Measurements from ENCODE around the gene WASF3. TPM values are rescaled to one million over a fixed set of nuclear protein-coding genes. Genes with fewer than 3 reads are reported as not detected.

WASF3 gene
- polyA plus RNA-seq, 4 donors = 46.8 to 60.7 (median 58.3) TPM

DNA sequence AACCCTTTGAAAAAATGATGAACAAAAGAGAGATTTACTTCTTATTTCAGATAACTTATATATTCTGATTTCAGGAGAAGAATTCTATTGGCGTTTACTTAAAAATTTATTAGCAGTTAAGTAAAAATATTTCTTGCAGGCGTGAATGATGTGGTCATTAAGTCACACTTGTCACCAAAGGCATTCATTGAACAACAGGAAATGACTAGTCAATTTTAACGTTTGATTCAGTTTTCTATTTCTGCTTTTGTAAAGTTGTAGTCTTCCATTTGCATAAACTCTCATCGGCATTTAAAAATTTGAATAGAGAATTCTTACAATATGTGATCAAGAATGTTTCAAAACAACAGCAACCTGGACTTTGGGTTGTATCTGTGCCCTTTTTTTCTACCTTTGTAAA is 119.7 kb downstream of the WASF3 start:
- no peak for DNase-seq (ENCODE audit: low read depth in 4 of 4, low spot score in 3 of 4)

DNA sequence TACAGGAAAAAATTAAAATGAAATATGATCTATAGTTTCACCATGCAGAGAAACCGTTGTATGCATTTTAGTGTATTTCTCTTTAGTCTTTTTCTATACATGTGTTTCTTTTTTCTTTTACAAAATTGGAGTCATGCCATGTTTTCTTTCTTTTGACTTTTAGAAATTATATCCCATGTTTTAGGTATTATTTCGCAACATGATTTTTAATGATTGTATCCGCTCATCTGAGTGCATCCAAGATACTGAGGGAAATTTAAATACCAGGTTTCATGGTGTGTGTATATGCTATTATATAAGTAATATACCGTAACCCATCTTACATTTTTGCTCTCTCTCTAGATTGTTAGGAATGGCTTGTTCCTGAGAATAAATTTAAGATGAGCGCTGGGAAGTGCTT is 120.8 kb downstream of the WASF3 start:
- no peak for DNase-seq (ENCODE audit: low read depth in 4 of 4, low spot score in 3 of 4)

DNA sequence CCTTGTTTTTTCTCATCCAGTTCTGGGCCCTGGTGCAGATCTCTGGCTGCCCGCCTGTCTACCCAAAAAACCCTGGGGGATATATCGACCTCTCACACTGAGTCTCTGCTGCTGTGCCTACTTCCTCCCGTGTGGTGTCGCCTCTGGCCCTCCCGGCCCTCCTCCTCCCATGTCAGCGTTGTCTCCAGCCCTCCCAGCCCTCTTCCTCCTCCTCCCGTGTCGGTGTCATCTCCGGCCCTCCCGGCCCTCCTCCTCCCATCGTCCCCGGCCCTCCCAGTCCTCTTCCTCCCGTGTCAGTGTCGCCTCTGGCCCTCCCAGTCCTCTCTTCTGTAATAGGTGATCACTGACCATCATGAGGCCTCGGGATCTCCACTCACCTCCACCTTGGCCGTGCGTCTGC is 121.3 kb downstream of the WASF3 start:
- DNase-seq (ENCODE audit: low read depth in 4 of 4, low spot score in 3 of 4) = no peak

DNA sequence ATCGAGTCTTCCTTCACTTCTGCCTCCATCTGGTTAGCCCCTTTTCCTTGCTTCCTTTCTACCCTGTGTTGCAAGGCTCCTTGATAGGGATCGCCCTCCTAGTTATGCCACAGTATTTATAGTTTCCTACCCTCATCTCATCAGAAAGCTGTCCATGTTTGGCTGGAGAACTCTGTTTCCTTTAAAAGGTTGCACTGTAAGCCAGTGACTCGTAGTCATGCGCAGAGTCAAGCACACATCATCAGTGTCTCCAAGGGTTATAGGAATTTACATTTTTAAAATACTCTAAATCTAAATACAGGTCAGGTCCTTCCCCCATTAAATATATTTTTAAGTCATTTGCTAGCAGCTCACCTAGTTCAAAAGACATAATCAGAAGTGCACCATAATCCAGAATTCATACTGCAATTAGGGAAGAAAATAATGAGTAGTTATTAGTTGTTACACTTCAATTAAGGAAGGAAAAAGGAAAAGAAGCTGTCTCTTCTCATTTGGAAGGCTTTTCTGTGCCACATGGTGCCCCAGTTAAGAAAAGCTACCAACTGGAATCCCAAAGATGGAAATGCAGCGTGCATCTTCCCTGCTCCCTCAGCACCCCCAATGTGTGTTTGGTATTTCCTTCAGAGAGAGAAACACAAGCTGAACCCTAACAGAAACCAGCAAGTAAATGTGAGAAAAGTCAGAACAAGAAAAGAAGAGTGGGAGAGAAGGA is 122.1 kb downstream of the WASF3 start:
- no peak for DNase-seq (ENCODE audit: low read depth in 4 of 4, low spot score in 3 of 4)

DNA sequence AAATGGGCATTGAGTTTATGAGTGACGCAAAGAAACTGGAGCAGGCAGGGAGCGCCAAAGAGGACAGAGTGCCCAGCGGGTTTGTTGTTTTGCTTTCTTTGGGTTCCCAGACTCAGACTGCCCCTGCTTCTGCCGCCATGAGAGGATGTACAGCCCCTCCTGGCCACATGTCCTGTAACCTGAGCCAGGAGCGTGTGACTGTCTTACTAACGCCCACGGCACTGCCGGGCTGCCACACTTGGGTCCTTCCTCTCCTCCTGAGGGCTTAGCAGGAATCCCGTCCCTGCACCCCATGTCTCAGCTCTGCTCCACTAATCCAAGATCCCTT is 122.6 kb downstream of the WASF3 start:
- DNase-seq (ENCODE audit: low read depth in 4 of 4, low spot score in 3 of 4) = peak in 1 of 4 donors; percentile 57

DNA sequence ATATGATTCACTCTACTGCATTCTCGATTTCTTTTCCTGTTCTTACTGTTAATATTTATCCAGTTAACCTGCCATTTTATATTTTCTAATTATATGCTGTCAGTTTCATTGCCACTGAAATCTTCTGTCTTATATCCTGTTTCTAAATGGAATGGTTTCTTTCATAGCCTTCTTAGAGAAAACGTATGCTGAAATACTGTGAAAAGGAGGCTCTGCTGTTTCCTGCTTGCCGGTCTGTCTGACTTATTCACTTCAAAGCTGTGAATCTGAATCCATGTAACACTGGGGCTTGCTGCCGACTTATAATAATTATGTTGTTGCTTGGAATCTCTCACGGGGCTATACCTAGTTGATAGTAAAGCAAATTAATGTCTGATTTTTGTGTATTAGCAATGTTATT is 123.1 kb downstream of the WASF3 start:
- DNase-seq (ENCODE audit: low read depth in 4 of 4, low spot score in 3 of 4) = no peak

DNA sequence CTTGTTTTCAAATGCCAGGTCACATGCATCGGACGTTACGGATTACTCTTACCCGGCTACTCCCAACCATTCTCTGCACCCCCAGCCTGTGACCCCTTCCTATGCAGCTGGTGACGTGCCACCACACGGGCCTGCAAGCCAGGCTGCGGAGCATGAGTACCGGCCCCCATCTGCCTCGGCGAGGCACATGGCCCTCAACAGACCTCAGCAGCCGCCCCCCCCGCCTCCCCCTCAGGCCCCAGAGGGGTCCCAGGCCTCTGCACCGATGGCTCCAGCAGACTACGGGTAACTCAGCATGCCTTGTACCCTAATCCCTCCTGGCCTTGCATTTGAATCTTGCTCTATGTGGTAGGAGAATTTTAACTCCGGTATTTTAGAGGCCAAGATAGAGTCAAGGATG is 123.6 kb downstream of the WASF3 start:
- no peak for DNase-seq (ENCODE audit: low read depth in 4 of 4, low spot score in 3 of 4)

DNA sequence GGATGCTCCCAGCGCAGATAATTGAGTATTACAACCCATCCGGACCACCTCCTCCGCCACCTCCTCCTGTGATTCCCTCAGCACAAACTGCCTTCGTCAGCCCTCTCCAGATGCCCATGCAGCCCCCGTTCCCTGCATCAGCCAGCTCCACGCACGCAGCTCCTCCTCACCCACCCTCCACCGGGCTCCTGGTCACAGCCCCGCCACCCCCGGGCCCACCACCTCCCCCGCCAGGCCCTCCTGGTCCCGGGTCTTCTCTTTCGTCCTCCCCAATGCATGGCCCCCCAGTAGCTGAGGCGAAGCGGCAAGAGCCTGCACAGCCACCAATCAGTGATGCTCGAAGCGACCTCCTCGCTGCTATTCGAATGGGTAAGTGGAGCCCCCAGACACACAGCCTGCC is 125.1 kb downstream of the WASF3 start:
- no peak for DNase-seq (ENCODE audit: low read depth in 4 of 4, low spot score in 3 of 4)

DNA sequence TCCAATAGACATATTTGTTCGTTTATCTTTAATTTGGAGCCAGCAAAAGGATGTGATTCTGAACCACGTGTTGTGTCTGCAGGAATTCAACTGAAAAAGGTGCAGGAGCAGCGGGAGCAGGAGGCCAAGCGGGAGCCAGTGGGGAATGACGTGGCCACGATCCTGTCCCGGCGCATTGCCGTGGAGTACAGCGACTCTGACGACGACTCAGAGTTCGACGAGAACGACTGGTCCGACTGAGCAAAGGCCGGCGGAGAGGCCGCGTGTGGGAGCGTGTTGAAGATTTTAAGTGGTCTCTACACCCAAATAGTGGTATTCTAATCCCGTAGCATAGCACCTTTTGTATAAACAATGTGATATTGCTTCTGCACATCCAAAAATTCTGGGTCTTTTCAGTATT is 128.1 kb downstream of the WASF3 start:
- DNase-seq (ENCODE audit: low read depth in 4 of 4, low spot score in 3 of 4) = no peak

DNA sequence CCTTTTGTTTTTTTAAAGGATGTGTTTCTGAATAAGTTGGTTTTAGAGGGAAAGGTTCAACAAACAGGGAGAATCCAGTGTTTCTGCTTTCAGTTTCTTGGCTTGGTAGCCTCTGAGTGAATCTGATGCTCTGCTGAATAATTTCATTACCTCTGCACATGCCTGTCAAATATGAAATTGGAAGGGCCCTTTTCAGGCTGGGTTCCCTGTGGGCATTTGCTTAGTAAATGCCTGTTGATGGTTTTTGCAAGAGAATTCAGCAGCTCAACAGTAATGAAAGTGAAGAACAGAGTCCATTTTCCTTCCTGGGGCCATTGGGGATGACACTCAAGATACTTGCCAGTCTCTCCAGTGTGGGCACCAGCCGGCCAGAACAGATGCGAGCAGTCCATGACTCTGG is 128.8 kb downstream of the WASF3 start:
- no peak for DNase-seq (ENCODE audit: low read depth in 4 of 4, low spot score in 3 of 4)

DNA sequence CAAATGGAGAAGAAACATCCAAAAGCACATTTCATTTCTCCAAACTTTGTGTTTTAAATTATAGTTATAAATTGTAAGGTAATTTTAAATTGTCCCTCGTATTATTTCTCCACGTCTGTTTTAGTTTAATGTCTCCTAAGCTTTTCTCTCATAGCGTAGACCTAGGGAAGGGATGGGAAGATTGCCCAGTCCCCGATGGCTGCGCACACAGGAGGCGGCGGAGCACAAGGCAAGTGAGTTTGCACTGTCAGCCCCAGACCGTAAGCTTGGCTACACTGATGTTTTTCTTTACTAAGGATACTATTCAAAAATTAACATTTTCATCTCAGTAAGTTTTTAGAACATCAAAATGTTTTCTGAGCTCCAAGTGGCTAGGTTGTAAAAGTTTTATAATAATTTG is 130.8 kb downstream of the WASF3 start:
- DNase-seq (ENCODE audit: low read depth in 4 of 4, low spot score in 3 of 4) = no peak

DNA sequence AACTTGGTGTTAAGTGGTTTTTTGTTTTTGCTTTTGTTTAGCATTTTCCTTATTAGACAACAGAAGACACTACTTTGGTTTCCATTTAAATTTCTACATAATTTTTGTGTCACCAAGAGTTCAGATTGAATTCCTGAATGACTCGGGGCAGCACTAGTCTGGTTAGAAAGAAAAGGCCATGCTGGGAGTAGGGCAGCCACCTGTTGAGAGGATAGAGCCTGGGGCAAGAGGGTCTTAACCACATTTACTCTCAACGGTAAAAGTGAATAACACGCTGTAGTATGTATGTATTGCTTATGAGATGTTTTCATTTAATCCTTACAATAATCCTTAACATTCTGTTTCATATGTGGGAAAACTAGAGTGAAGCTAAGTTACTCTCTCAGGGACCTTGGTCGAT is 131.5 kb downstream of the WASF3 start:
- no peak for DNase-seq (ENCODE audit: low read depth in 4 of 4, low spot score in 3 of 4)

DNA sequence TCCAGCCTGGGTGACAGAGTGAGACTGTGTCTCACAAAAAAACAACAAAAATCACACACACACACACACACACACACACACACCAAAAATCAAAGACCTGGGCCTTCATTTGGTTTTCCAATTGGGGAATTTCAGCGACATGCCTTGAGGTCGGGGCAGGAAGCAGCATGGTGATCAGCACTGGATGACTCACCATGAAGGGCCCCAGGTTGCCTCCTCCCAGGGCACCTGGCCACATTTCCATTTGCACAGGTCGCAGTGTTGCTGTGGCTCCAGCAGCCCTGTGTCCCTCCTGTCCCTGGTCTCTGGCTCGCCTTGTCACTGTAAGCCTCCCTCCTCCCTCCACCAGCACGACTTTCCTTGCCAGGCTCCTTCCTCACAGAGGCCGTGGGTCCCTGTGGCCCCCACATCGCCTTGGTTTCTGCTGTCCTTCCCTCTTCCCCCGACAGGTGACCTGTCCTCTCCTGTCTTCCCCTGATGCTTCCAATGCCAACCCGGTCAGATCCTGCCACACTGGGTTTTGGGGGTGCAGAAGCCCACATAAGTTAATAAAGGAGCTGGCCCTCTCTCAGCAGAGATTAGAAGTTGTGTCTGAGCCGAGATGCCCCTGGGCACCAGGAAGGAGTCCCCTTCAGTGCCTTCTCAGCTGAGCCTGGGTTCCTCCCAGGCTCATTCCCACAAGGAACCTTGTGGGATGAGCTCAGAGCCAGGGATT is 136.4 kb downstream of the WASF3 start:
- DNase-seq (ENCODE audit: low read depth in 4 of 4, low spot score in 3 of 4) = no peak

DNA sequence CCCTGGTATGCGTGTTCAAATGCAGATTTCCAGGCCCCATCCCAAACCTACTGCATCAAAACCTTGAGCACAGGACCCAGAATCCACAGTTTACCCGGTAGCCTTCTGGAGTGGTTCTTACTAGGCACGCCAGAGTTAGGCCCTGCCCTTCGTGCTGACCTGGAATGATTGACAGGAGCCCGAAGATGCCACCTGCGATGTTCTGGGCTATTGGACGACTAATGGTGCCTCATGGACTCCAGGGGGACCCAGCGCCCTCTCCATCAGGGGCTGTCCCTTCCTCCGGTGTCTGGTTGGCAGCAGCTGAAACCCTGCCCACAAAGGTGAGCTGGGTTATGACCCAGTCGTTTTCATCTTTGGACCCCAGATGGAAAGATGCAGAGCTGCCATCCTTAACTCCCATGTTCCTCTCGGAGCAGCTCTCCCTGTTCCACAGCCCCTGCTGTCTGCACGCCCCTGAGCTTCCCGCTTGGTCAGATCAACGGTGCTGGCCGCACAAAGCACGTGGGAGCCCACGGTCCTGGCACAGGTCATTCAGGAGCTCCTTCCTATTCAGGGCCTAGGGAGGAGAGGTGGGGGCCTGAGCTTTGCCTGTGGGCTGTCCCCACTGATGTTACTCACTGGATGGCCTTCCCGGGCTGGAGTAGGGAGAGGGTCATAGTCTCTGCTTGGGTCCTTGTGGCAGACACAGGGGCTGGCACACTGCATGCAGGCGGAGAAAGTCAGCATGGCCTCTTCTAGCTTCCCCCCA is 137.3 kb downstream of the WASF3 start:
- DNase-seq (ENCODE audit: low read depth in 4 of 4, low spot score in 3 of 4) = no peak

DNA sequence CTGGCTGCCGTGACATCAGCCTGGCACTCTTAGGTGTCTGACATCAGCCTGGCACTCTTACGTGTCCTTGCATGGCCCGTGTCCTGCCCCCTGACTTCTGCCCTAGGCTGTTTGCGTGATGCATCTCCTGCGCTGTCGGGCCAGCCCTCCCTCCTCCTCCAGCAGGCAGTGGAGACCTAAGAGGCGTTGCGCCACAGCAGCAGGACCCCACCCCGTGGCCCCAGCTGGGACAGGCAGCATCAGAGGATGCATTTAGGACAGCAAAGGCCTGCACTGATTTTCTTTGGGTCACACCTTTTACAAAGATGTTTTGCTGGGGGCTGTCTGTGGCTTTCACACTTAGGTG is 137.8 kb downstream of the WASF3 start:
- no peak for DNase-seq (ENCODE audit: low read depth in 4 of 4, low spot score in 3 of 4)

DNA sequence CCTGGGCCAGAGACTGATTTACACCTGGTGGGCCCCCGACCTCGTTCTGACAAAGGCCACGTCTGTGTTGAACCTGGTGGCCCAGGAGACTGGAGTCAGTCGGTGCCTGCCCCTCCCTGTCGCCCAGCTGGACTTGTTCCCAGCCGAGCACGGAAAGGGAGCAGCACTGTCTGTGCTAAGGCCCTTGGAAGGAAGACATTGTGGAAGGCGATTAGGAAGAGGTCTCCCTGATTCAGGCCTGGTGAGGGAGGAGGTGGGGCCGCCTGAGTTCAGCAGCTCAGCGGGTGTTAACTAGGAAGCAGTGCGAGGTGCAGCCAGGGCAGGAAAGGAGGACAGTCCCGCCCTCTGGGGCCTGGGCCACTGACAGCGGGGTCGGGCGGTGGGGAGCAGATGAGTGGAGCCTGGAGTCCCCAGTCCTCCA is 138.4 kb downstream of the WASF3 start:
- no peak for DNase-seq (ENCODE audit: low read depth in 4 of 4, low spot score in 3 of 4)

DNA sequence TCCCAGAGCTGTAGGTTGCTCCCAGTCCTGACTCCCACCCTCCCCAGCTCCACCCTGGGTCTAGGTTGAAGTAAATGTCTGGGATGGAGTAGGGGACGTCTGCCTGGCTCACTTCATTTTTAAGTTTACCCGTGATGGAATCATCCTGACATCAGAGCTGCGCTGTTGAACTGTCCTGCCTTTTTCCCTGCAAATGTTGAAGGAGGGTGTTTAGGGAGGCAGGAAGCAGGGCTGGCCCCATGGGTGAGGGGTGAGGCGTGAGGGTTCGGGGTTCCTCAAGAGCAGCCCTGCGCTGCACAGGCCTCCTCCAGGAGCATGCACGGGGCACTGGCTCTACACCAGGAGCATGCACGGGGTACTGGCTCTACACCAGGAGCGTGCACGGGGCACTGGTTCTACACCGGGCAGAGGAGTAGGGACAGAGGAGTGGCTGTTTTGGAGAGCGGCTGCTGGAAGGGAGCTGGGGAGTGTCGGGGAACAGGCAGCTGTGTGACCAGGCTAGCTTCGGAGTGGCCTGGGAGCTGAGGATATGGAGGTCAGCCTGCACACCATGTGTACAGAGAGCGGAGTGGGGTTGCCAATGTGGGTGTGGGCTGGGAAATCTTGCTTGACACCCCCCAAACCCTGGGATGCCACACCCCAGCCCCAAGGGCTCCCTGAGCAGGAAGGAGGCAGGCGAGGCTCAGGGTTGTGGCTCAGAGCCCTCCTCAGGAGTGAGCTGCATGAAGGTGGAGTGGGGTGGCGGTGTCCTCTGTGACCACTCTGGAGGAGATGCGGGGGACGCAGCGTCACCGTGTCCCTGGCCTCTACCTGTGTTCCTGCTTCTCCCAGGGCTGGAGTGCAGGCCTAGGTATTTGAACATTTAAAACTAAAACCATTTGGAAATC is 139.8 kb downstream of the WASF3 start:
- DNase-seq (ENCODE audit: low read depth in 4 of 4, low spot score in 3 of 4) = no peak

DNA sequence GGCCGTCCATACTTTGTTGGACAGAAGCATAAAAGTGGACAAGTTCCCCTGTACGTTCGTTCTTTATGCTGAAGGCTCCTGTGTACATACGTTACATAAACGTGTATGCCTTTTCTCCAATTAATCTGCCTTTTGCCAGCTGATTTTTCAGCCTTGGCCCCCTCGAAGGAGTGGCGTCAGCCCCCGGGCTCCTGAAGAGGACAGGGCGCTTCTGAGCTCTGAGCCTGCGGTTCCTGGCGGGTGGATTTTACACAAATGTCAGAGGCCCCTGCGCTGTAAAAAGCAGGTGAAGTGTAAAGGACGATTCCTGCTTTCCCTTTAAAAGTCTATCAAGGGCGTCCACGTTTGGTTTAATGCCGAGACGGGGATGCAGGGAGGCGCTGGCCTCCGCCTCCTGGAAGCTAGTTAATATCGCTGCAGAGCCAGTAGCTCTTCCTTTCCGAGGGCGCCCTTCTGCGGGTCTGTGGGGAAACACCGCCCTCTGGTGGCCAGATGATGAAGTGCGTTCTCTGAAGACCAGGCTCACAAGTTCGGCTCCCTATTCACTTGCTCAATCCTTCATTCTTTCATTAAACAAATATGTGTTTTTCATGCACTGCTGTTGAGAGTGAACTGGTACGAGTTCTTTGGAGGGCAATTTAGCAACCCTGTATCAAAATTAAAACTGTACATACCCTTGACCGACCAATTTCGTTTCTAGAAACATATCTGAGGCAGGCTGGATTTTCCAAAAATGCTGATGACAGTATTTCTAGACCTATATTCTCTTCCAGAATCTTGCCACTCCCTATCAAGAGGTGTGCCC is 141.1 kb downstream of the WASF3 start:
- peak; percentile 62 to 80 (median 64) for DNase-seq (ENCODE audit: low read depth in 4 of 4, low spot score in 3 of 4)

DNA sequence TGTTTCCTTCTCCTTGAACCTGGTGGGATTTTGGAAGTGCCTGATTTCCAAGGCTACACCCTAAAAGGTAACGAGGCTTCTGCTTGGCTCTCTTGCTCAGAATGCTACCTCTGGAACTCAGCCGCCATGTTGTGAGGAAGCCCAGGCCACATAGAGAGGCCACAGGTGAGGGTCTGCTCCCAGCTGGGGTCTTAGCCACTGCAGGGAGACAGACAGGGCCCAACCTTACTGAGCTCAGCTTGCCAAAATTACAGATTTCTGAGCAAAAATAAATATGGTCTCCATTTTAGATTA is 141.7 kb downstream of the WASF3 start:
- no peak for DNase-seq (ENCODE audit: low read depth in 4 of 4, low spot score in 3 of 4)

DNA sequence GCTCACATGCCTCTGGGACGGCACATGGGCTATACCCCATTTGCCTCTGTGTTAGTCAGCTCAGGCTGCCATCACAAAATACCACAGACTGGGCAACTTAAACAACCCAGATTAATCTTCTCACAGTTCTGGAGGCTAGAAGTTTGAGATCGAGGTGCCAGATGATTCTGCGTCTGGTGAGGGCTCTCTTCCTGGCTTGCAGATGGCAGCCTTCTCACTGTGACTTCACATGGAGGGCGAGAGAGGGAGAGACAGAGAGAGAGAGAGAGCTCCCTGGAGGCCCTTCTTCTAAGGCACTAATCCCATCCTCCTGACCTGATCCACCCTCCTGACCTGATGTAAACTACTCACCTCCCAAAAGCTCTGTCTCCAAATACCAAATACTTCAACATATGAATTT is 148.1 kb downstream of the WASF3 start:
- DNase-seq (ENCODE audit: low read depth in 4 of 4, low spot score in 3 of 4) = no peak

Data from left renal pelvis (tissue), 4 donors.